ENCODE results near the gene CHST11. TPM values are rescaled to one million over a fixed set of nuclear protein-coding genes. Genes with fewer than 3 reads are reported as not detected.

The CHST11 gene
- total and polyA plus RNA-seq, 10 of the 15 experiments (the other 5 are each of a cell fraction or from before 2014, with no cell fraction given) = 1.9 to 38.1 (median 17.2) TPM

DNA sequence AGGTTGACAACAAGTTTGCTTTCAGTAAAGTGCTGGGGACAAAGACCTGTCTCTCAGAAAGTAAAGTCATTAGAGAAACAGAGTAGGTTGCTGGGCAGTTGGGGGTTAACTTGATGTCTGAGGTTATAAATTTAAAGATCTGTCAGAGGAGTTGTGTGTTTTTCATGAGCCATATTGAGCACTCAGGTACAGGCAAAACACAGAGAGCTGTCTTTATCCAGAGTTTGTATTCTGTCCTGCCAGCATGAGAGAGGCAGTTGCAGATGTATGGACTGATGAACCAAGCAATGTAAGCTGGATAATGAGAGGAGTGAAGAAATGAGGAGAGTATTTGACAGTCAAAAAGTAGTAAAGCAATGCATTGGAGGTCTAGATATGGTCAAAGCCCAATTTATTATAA lies 344.7 kb downstream of the CHST11 start:
- Histone ChIP-seq H3K27ac (ENCODE audit: control insufficient read depth, insufficient read depth) (no peak overlapping the region), H3K4me2 (ENCODE audit: control insufficient read depth, insufficient read depth) (no peak overlapping the region), H3K4me3 (no peak overlapping the region), H4K20me1 (ENCODE audit: control insufficient read depth, insufficient read depth) (no peaks in the 10 kb centered on the region), H2AFZ (ENCODE audit: control insufficient read depth, low read depth, low read length) (no peak overlapping the region), H3K36me3 (ENCODE audit: control insufficient read depth in 2 of 2, insufficient read depth in 2 of 2, low read length in 1 of 2) (no peaks in the 10 kb centered on the region), H3K4me1 (ENCODE audit: control insufficient read depth, insufficient read depth, low read length) (no peaks in the 10 kb centered on the region), H3K79me2 (ENCODE audit: control insufficient read depth, insufficient read depth, low read length) (no peaks in the 10 kb centered on the region), H3K9me3 (replicated peaks; ENCODE audit: control insufficient read depth, insufficient read depth, low read length) (no peaks in the 10 kb centered on the region), H3K27me3 (replicated peaks in 1 of 2; ENCODE audit: control insufficient read depth in 2 of 2, insufficient read depth in 2 of 2, low read length in 1 of 2) (no peaks in the 10 kb centered on the region), H3K9ac (ENCODE audit: control insufficient read depth, insufficient read depth, low read length) (no peak overlapping the region)
- ChIA-PET CTCF (interaction anchor here (0.7 kb wide), 1 partner anchor 420 kb away, joined by 3 read pairs; no protein-coding TSS in a partner anchor), RAD21 (ENCODE audit: unreplicated experiment) (no interaction called here), SMC1A (ENCODE audit: uncharacterized antibody, unreplicated experiment) (no interaction called here), POLR2A (no interaction called here)
- intact Hi-C loops (cut with micrococcal nuclease; ENCODE audit: unreplicated experiment) (no loop called here), in situ Hi-C loops (cut with MboI) (no loop called here)
- TF ChIP-seq CBX3 (IDR thresholded peaks at IDR 0.05; ENCODE audit: borderline replicate concordance, low read depth) = no peak
- no peak for TF ChIP-seq SMAD1 (IDR thresholded peaks at IDR 0.05; ENCODE audit: low read depth, partially characterized antibody)
- no peak for TF ChIP-seq JUNB (IDR thresholded peaks at IDR 0.05)
- TF ChIP-seq MTA2 (IDR thresholded peaks at IDR 0.05; ENCODE audit: low read depth) = no peak
- TF ChIP-seq, protein P1, sequence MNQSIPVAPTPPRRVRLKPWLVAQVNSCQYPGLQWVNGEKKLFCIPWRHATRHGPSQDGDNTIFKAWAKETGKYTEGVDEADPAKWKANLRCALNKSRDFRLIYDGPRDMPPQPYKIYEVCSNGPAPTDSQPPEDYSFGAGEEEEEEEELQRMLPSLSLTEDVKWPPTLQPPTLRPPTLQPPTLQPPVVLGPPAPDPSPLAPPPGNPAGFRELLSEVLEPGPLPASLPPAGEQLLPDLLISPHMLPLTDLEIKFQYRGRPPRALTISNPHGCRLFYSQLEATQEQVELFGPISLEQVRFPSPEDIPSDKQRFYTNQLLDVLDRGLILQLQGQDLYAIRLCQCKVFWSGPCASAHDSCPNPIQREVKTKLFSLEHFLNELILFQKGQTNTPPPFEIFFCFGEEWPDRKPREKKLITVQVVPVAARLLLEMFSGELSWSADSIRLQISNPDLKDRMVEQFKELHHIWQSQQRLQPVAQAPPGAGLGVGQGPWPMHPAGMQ (IDR thresholded peaks at IDR 0.05; ENCODE audit: borderline replicate concordance) = no peak
- TF ChIP-seq RAD21 (IDR thresholded peaks at IDR 0.05; ENCODE audit: insufficient read depth, low read depth, low read length) = no peak
- no peak for TF ChIP-seq DPF2 (IDR thresholded peaks at IDR 0.05)
- no peak for TF ChIP-seq YBX1 (IDR thresholded peaks at IDR 0.05)
- no peak for TF ChIP-seq SUPT20H (IDR thresholded peaks at IDR 0.05; ENCODE audit: borderline replicate concordance, control insufficient read depth, low read depth, low read length)
- no peak for TF ChIP-seq CREM (IDR thresholded peaks at IDR 0.05; ENCODE audit: low read depth)
- TF ChIP-seq, protein P2, sequence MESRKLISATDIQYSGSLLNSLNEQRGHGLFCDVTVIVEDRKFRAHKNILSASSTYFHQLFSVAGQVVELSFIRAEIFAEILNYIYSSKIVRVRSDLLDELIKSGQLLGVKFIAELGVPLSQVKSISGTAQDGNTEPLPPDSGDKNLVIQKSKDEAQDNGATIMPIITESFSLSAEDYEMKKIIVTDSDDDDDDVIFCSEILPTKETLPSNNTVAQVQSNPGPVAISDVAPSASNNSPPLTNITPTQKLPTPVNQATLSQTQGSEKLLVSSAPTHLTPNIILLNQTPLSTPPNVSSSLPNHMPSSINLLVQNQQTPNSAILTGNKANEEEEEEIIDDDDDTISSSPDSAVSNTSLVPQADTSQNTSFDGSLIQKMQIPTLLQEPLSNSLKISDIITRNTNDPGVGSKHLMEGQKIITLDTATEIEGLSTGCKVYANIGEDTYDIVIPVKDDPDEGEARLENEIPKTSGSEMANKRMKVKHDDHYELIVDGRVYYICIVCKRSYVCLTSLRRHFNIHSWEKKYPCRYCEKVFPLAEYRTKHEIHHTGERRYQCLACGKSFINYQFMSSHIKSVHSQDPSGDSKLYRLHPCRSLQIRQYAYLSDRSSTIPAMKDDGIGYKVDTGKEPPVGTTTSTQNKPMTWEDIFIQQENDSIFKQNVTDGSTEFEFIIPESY (IDR thresholded peaks at IDR 0.05) = no peak
- TF ChIP-seq RAD51 (IDR thresholded peaks at IDR 0.05) = no peak
- TF ChIP-seq PML (IDR thresholded peaks at IDR 0.05; ENCODE audit: low read length) = no peak
- no peak for TF ChIP-seq NFIC (IDR thresholded peaks at IDR 0.05; ENCODE audit: low read depth, low read length)
- no peak for TF ChIP-seq MYC (IDR thresholded peaks at IDR 0.05; ENCODE audit: insufficient read depth, insufficient read length, insufficient replicate concordance, low read length, severe bottlenecking)
- TF ChIP-seq, protein P3, sequence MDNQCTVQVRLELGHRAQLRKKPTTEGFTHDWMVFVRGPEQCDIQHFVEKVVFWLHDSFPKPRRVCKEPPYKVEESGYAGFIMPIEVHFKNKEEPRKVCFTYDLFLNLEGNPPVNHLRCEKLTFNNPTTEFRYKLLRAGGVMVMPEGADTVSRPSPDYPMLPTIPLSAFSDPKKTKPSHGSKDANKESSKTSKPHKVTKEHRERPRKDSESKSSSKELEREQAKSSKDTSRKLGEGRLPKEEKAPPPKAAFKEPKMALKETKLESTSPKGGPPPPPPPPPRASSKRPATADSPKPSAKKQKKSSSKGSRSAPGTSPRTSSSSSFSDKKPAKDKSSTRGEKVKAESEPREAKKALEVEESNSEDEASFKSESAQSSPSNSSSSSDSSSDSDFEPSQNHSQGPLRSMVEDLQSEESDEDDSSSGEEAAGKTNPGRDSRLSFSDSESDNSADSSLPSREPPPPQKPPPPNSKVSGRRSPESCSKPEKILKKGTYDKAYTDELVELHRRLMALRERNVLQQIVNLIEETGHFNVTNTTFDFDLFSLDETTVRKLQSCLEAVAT (IDR thresholded peaks at IDR 0.05) = no peak
- no peak for TF ChIP-seq BHLHE40 (IDR thresholded peaks at IDR 0.05; ENCODE audit: borderline replicate concordance in 1 of 2, low read depth in 2 of 2, low read length in 1 of 2)
- no peak for TF ChIP-seq EZH2 (IDR thresholded peaks at IDR 0.05; ENCODE audit: borderline replicate concordance, control insufficient read depth, low read depth, low read length)
- ATAC-seq = no peak
- BruUV-seq (replicated peaks) = no TSS peak
- DNase-seq (ENCODE audit: low read depth, low spot score) = no peak
- FAIRE-seq = no peak
